Measurements from ENCODE around the gene RELL2.

Gene RELL2

GRCh38 chr5:141665995-141666940 lies 29.5 kb downstream of the RELL2 start:
- CTCF ChIA-PET, result interaction anchor here (2.2 kb wide), 1 partner anchor 295 kb away, joined by 15 read pairs; no protein-coding TSS in a partner anchor
- POLR2A ChIA-PET, result no interaction called here
- no peak for DNase-seq (ENCODE audit: extremely low spot score)
- TF ChIP-seq ZNF384 (IDR thresholded peaks at IDR 0.05) (no peak), PKNOX1 (IDR thresholded peaks at IDR 0.05) (no peak), SP1 (IDR thresholded peaks at IDR 0.05) (no peak), FOXK2 (IDR thresholded peaks at IDR 0.05) (no peak), LEF1 (IDR thresholded peaks at IDR 0.05; ENCODE audit: borderline replicate concordance) (no peak), FOXA1 (IDR thresholded peaks at IDR 0.05) (no peak), ELF4 (IDR thresholded peaks at IDR 0.05) (no peak), CTBP1 (IDR thresholded peaks at IDR 0.05; ENCODE audit: borderline replicate concordance) (no peak), HDGF (IDR thresholded peaks at IDR 0.05; ENCODE audit: borderline replicate concordance) (no peak), L3MBTL2 (conservative IDR thresholded peaks at IDR 0.05) (no peak), SUZ12 (IDR thresholded peaks at IDR 0.05) (no peak), ARNT (IDR thresholded peaks at IDR 0.05) (no peak), NFRKB (IDR thresholded peaks at IDR 0.05) (no peak), FOXM1 (IDR thresholded peaks at IDR 0.05; ENCODE audit: borderline replicate concordance) (no peak), BHLHE40 (IDR thresholded peaks at IDR 0.05; ENCODE audit: borderline replicate concordance) (no peak), TARDBP (IDR thresholded peaks at IDR 0.05) (no peak)

- DNase-seq (ENCODE audit: extremely low spot score), result no peak
- no peak for TF ChIP-seq FOXA1 (IDR thresholded peaks at IDR 0.05)
- no peak for TF ChIP-seq ZNF384 (IDR thresholded peaks at IDR 0.05)
- TF ChIP-seq TARDBP (IDR thresholded peaks at IDR 0.05), result no peak
- no peak for TF ChIP-seq BHLHE40 (IDR thresholded peaks at IDR 0.05; ENCODE audit: borderline replicate concordance)
- no peak for TF ChIP-seq PKNOX1 (IDR thresholded peaks at IDR 0.05)
- TF ChIP-seq NFRKB (IDR thresholded peaks at IDR 0.05), result no peak
- TF ChIP-seq L3MBTL2 (conservative IDR thresholded peaks at IDR 0.05), result no peak
- no peak for TF ChIP-seq FOXK2 (IDR thresholded peaks at IDR 0.05)
- no peak for TF ChIP-seq LEF1 (IDR thresholded peaks at IDR 0.05; ENCODE audit: borderline replicate concordance)
- TF ChIP-seq ELF4 (IDR thresholded peaks at IDR 0.05), result no peak
- TF ChIP-seq SP1 (IDR thresholded peaks at IDR 0.05), result no peak
- no peak for TF ChIP-seq FOXM1 (IDR thresholded peaks at IDR 0.05; ENCODE audit: borderline replicate concordance)
- CTCF ChIA-PET, result interaction anchor here (1.0 to 1.7 kb wide), 10 partner anchors 12 to 301 kb away, joined by 3 to 19 read pairs (median 4); partner anchors contain the start of genes PCDH1 and RNF14
- POLR2A ChIA-PET, result interaction anchor here (0.9 to 2.3 kb wide), 3 partner anchors 13 to 255 kb away, joined by 3 to 11 read pairs (median 4); partner anchors contain the start of genes ARAP3, DELE1 and RELL2
Measured at GRCh38 chr5:141668601-141669265, 31.9 kb downstream of the RELL2 start.

- TF ChIP-seq HDGF (IDR thresholded peaks at IDR 0.05; ENCODE audit: borderline replicate concordance) (no peak), ELF4 (IDR thresholded peaks at IDR 0.05) (no peak), BHLHE40 (IDR thresholded peaks at IDR 0.05; ENCODE audit: borderline replicate concordance) (no peak), SP1 (IDR thresholded peaks at IDR 0.05) (no peak), ARNT (IDR thresholded peaks at IDR 0.05) (no peak), L3MBTL2 (conservative IDR thresholded peaks at IDR 0.05) (no peak), LEF1 (IDR thresholded peaks at IDR 0.05; ENCODE audit: borderline replicate concordance) (no peak), FOXK2 (IDR thresholded peaks at IDR 0.05) (no peak), SUZ12 (IDR thresholded peaks at IDR 0.05) (no peak), FOXA1 (IDR thresholded peaks at IDR 0.05) (no peak), FOXM1 (IDR thresholded peaks at IDR 0.05; ENCODE audit: borderline replicate concordance) (no peak), PKNOX1 (IDR thresholded peaks at IDR 0.05) (no peak)
- ChIA-PET CTCF (interaction anchor here (0.7 to 1.7 kb wide), 12 partner anchors 10 to 300 kb away, joined by 3 to 19 read pairs (median 4); partner anchors contain the start of genes PCDH1 and RNF14), POLR2A (interaction anchor here (1.2 to 2.3 kb wide), 2 partner anchors 13 to 254 kb away, joined by 4 to 11 read pairs; partner anchors contain the start of genes ARAP3 and DELE1)
- DNase-seq (ENCODE audit: extremely low spot score), result no peak
Measured at GRCh38 chr5:141669520-141669919, 32.7 kb downstream of the RELL2 start.

- ChIA-PET CTCF (no interaction called here), POLR2A (no interaction called here)
- no peak for DNase-seq (ENCODE audit: extremely low spot score)
- TF ChIP-seq FOXM1 (IDR thresholded peaks at IDR 0.05; ENCODE audit: borderline replicate concordance), result no peak
- no peak for TF ChIP-seq NFRKB (IDR thresholded peaks at IDR 0.05)
- TF ChIP-seq ELF4 (IDR thresholded peaks at IDR 0.05), result no peak
- TF ChIP-seq SUZ12 (IDR thresholded peaks at IDR 0.05), result no peak
- no peak for TF ChIP-seq PKNOX1 (IDR thresholded peaks at IDR 0.05)
- TF ChIP-seq ZNF384 (IDR thresholded peaks at IDR 0.05), result no peak
- TF ChIP-seq FOXK2 (IDR thresholded peaks at IDR 0.05), result no peak
- TF ChIP-seq SP1 (IDR thresholded peaks at IDR 0.05), result no peak
- TF ChIP-seq BHLHE40 (IDR thresholded peaks at IDR 0.05; ENCODE audit: borderline replicate concordance), result no peak
- no peak for TF ChIP-seq HDGF (IDR thresholded peaks at IDR 0.05; ENCODE audit: borderline replicate concordance)
- TF ChIP-seq LEF1 (IDR thresholded peaks at IDR 0.05; ENCODE audit: borderline replicate concordance), result no peak
- TF ChIP-seq CTBP1 (IDR thresholded peaks at IDR 0.05; ENCODE audit: borderline replicate concordance), result no peak
- no peak for TF ChIP-seq L3MBTL2 (conservative IDR thresholded peaks at IDR 0.05)
- TF ChIP-seq FOXA1 (IDR thresholded peaks at IDR 0.05), result no peak
Measured at GRCh38 chr5:141672071-141672840, 35.5 kb downstream of the RELL2 start.
